ENCODE results near the gene SLC15A5. TPM values are rescaled to one million over a fixed set of nuclear protein-coding genes. Genes with fewer than 3 reads are reported as not detected.

The SLC15A5 gene
- total and polyA plus RNA-seq, 2 of the 8 experiments (the other 6 are each of a cell fraction or from before 2014, with no cell fraction given): not detected

DNA sequence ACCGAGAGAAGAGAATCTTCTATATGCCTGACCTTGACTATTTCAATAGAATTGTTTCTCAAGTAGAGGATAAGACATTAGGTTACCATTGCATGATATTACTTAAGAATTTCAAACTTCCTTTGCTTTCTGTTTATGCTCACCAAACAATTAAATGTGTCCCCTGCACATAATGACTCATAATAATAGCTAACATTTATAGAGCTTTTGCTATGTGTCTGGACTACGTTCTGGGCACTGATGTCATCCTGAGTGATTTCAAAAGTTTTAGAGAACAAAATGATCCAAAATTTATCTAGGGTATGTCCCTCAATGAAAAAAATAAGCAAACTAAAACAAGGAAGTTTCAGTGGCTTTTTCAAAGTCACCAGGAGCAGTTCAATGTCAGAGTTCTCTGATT is 38.8 kb downstream of the SLC15A5 start:
- no peaks in the 10 kb centered on the region for H4K20me1 ChIP-seq (replicated peaks in 1 of 2; ENCODE audit: control insufficient read depth in 1 of 2, insufficient read depth in 2 of 2, low read length in 2 of 2)
- H3K23ac ChIP-seq (ENCODE audit: insufficient read length): no peak overlapping the region
- no peak overlapping the region for H3K4ac ChIP-seq (replicated peaks; ENCODE audit: insufficient read length, low read depth, low read length)
- DNase-seq (ENCODE audit: low read depth in 1 of 2, low spot score in 2 of 2): no peak
- H3K4me2 ChIP-seq (ENCODE audit: insufficient read depth in 1 of 2, low read depth in 2 of 2, low read length in 2 of 2): no peak overlapping the region
- H3K9ac ChIP-seq (replicated peaks in 1 of 4; ENCODE audit: extremely low read depth in 1 of 4, low read depth in 3 of 4, low read length in 3 of 4): no peak overlapping the region
- no peak overlapping the region for H2BK12ac ChIP-seq (ENCODE audit: low read depth, low read length)
- ChIA-PET POLR2A (ENCODE audit: partially characterized antibody) (no interaction called here), CTCF (ENCODE audit: partially characterized antibody) (no interaction called here)
- H3K9me3 ChIP-seq (ENCODE audit: insufficient read depth in 2 of 2, low read depth in 1 of 2, low read length in 1 of 2): no peaks in the 10 kb centered on the region
- H2BK5ac ChIP-seq (ENCODE audit: low read depth, low read length): no peak overlapping the region
- H4K5ac ChIP-seq (ENCODE audit: insufficient read length, low read depth, low read length): no peak overlapping the region
- H2BK15ac ChIP-seq (ENCODE audit: low read length): no peak overlapping the region
- H3K4me3 ChIP-seq (ENCODE audit: extremely low read depth in 1 of 4, insufficient read depth in 2 of 4, low read depth in 3 of 4, low read length in 4 of 4): no peak overlapping the region
- H3K27me3 ChIP-seq (replicated peaks in 1 of 4; ENCODE audit: control insufficient read depth in 3 of 4, extremely low read depth in 1 of 4, insufficient read depth in 3 of 4, low read length in 3 of 4): no peaks in the 10 kb centered on the region
- no peak overlapping the region for H2AFZ ChIP-seq (ENCODE audit: low read length)
- H3K23me2 ChIP-seq (ENCODE audit: low read depth, low read length): no peaks in the 10 kb centered on the region
- H3K27ac ChIP-seq (ENCODE audit: low read depth, low read length): no peak overlapping the region
- no peak overlapping the region for H3K56ac ChIP-seq (replicated peaks; ENCODE audit: insufficient read length, low read depth, low read length)
- no peak overlapping the region for H4K8ac ChIP-seq (ENCODE audit: extremely low read depth, insufficient read depth, low read length)
- H3K4me1 ChIP-seq (replicated peaks in 1 of 4; ENCODE audit: control insufficient read depth in 3 of 4, insufficient read depth in 4 of 4, low read length in 3 of 4): no peaks in the 10 kb centered on the region
- no peak overlapping the region for H2BK20ac ChIP-seq (ENCODE audit: low read length)
- H3K14ac ChIP-seq (ENCODE audit: insufficient read length): no peak overlapping the region
- no peak for FAIRE-seq
- 81% methylated on average over 2 of the region's 2 CpGs; no CpG with 5 or more reads in 1 of the 2 experiments for WGBS, 2 experiments (ENCODE audit: extremely low coverage in 1 of 2, insufficient coverage in 1 of 2, insufficient read length in 1 of 2, insufficient replicate concordance in 2 of 2, low coverage in 1 of 2, low lambda C conversion rate in 2 of 2, missing lambda C conversion rate in 1 of 2)
- no peak overlapping the region for H2BK120ac ChIP-seq (replicated peaks; ENCODE audit: low read depth, low read length)
- no peak overlapping the region for H2AK5ac ChIP-seq (ENCODE audit: low read depth, low read length)
- H4K91ac ChIP-seq (replicated peaks; ENCODE audit: insufficient read length, low read length): no peak overlapping the region
- H3K79me1 ChIP-seq (ENCODE audit: low read depth, low read length): no peaks in the 10 kb centered on the region
- no peak overlapping the region for H3K18ac ChIP-seq (ENCODE audit: extremely low read depth, low read length)
- no peaks in the 10 kb centered on the region for H3K36me3 ChIP-seq (ENCODE audit: control insufficient read depth in 2 of 4, insufficient read depth in 4 of 4, low read length in 3 of 4)
- H3K79me2 ChIP-seq (ENCODE audit: control insufficient read depth in 1 of 2, insufficient read depth in 2 of 2, low read length in 2 of 2): no peaks in the 10 kb centered on the region
- no peak for TF ChIP-seq SAP30 (IDR thresholded peaks at IDR 0.05; ENCODE audit: insufficient read depth, insufficient replicate concordance, low read length)
- no peak for TF ChIP-seq EGR1 (IDR thresholded peaks at IDR 0.05; ENCODE audit: borderline replicate concordance, low read depth, low read length)
- TF ChIP-seq CEBPB (IDR thresholded peaks at IDR 0.05; ENCODE audit: low read depth, low read length): no peak
- no peak for TF ChIP-seq GABPA (IDR thresholded peaks at IDR 0.05; ENCODE audit: borderline replicate concordance, insufficient read depth, low read length)
- TF ChIP-seq RNF2 (IDR thresholded peaks at IDR 0.05; ENCODE audit: borderline replicate concordance, low read depth, low read length, missing control alignments, poor library complexity, severe bottlenecking): no peak
- TF ChIP-seq, protein P1, sequence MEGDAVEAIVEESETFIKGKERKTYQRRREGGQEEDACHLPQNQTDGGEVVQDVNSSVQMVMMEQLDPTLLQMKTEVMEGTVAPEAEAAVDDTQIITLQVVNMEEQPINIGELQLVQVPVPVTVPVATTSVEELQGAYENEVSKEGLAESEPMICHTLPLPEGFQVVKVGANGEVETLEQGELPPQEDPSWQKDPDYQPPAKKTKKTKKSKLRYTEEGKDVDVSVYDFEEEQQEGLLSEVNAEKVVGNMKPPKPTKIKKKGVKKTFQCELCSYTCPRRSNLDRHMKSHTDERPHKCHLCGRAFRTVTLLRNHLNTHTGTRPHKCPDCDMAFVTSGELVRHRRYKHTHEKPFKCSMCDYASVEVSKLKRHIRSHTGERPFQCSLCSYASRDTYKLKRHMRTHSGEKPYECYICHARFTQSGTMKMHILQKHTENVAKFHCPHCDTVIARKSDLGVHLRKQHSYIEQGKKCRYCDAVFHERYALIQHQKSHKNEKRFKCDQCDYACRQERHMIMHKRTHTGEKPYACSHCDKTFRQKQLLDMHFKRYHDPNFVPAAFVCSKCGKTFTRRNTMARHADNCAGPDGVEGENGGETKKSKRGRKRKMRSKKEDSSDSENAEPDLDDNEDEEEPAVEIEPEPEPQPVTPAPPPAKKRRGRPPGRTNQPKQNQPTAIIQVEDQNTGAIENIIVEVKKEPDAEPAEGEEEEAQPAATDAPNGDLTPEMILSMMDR (IDR thresholded peaks at IDR 0.05; ENCODE audit: control extremely low read depth in 1 of 3, insufficient read depth in 1 of 3, low read depth in 1 of 3, low read length in 3 of 3): no peak
- TF ChIP-seq NANOG (IDR thresholded peaks at IDR 0.05; ENCODE audit: insufficient read depth, low read depth, low read length, poor library complexity, severe bottlenecking): no peak
- TF ChIP-seq SIN3A (conservative IDR thresholded peaks at IDR 0.05 in 1 of 2, IDR thresholded peaks at IDR 0.05 in 1 of 2; ENCODE audit: low read depth in 1 of 2, low read length in 2 of 2): no peak
- no peak for TF ChIP-seq TBP (IDR thresholded peaks at IDR 0.05; ENCODE audit: low read depth, low read length)
- TF ChIP-seq TAF7 (optimal IDR thresholded peaks at IDR 0.05; ENCODE audit: borderline replicate concordance, low read depth, low read length): no peak
- TF ChIP-seq RFX5 (IDR thresholded peaks at IDR 0.05; ENCODE audit: borderline replicate concordance, low read depth, low read length): no peak

Data from H1 (cell line).